GM18867 (cell line): ENCODE results near the gene MBD2.
"Not testable (repeated sequence)": the region's sequence is repeated elsewhere in the genome, so short reads cannot be mapped to it uniquely, and the experiment has no call there.

ENCODE experiments used
- ATAC-seq: cut with Tn5 transposase; IDR thresholded peaks from one replicate; pipeline ENCODE4 v1.9.1; 2021; ENCODE audit warnings: mild to moderate bottlenecking, moderate library complexity; ENCODE audit not compliant: unreplicated experiment

The MBD2 gene, protein sequence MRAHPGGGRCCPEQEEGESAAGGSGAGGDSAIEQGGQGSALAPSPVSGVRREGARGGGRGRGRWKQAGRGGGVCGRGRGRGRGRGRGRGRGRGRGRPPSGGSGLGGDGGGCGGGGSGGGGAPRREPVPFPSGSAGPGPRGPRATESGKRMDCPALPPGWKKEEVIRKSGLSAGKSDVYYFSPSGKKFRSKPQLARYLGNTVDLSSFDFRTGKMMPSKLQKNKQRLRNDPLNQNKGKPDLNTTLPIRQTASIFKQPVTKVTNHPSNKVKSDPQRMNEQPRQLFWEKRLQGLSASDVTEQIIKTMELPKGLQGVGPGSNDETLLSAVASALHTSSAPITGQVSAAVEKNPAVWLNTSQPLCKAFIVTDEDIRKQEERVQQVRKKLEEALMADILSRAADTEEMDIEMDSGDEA

GRCh38 chr18:54224379-54225014 lies at the start of gene MBD2:
Gene MBD2, minus strand, starts transcription at chr18:54224669. Its CDS starts 110 bp downstream, at chr18:54224559.
- peak; percentile 88 for ATAC-seq

DNA sequence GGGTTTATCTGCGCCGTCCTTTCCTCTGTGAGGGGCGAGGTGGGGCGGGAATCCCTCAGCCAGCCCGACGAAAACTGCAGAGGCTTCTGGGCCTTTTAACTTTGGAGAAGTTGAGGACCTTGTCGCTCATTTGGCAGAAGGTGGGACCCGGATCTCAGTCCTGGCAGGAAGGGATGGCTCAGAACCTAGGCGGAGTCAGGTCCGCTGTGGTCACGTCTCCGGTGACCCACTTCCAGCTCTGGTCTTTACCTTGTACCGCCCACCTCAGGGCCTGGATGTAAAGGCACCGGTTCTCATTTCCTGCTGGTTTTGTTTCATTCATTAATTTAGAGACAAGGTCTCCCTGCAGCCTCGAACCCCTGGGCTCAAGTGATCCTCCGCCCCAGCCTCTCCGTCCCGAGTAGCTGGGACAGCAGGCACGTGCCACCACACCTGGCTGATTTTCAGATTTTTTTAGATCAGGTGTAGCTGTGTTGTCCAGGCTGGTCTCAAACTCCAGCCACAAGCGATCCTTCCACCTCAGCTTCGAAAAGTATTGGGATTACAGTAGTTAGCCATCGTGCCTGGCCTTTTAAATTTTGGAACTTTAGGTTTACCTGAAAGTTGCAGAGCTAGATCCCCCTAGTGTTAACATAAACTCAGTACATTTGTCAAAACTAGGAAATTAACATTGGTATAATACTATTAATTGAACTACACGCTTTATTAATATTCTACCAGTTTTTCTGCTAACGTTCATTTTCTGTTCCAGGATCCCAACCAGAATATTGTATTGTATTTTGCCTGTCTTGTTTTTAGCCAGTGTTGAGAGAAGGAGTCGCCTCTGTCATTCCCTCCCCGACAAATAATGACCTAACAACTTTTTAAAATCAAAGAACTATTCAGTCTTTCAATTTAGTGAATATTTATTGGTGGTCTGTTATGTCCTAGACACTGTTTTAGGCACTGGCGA lies 45.7 kb upstream of the MBD2 start:
- ATAC-seq, result peak; percentile 37

GRCh38 chr18:54268751-54269150 lies 44.3 kb upstream of the MBD2 start:
- ATAC-seq, result no peak

DNA sequence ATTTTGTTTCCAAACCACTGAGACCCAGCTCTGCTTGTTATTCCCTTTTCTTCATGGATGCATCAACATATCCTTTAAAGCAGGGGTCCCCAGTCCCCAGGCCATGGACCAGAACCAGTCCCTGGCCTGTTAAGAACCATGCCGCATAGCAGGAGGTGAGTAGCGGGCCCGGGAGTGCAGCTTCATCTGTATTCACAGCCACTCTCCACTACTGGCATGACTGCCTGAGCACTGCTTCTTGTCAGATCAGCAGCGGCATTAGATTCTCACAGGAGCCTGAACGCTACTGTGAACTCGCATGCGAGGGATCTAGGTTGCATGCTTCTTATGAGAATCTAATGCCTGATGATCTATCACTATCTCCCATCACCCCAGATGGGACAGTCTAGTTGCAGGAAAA lies 43.2 kb upstream of the MBD2 start:
- ATAC-seq, result no peak

- ATAC-seq, result peak; percentile 75
Measured at GRCh38 chr18:54263904-54264336, 39.5 kb upstream of the MBD2 start.

GRCh38 chr18:54261894-54262293 lies 37.4 kb upstream of the MBD2 start:
- ATAC-seq, result peak; percentile 74

- ATAC-seq, result peak; percentile 47
Measured at GRCh38 chr18:54260396-54261072, 36.1 kb upstream of the MBD2 start.

DNA sequence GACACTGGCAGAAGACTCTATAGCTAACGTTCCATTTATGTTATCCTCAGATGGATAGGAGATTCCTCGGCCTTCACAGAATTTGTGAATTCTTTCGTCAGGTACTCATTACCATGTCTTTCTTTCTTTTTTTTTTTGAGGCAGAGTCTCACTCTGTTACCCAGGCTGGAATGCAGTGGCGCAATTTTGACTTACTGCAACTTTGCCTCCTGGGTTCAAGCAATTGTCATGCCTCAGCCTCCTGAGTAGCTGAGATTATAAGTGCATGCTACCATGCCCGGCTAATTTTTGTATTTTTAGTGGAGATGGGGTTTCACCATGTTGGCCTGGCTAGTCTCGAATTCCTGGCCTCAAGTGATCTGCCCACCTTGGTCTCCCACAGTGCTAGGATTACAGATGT lies 33.3 kb upstream of the MBD2 start:
- ATAC-seq, result not testable (repeated sequence)

GRCh38 chr18:54257015-54257414 lies 32.5 kb upstream of the MBD2 start:
- no peak for ATAC-seq

GRCh38 chr18:54255141-54255540 lies 30.7 kb upstream of the MBD2 start:
- ATAC-seq, result no peak

DNA sequence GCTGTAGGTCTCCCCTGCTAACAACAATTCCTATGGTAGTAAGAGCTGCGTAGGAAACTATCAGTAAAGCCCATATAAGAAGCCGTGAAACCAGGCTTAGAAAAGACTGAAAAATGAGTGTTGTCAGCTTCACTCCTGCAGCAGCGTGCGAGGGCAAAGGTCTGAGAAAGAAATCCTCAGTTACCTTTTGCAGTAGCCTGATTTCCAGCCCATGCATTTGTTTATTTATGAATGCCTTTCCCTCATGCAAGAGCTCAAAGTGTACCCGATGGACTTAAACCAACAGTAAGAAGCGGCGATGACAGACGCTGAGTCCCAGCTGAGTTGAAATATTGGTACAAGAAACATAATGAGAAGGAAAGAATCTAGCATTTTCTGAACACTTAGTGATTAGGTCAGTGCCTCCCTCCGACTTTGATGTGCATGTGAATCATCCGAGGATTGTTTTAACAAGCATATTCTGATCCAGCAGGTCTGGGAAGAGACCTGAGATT lies 29.8 kb upstream of the MBD2 start:
- no peak for ATAC-seq

DNA sequence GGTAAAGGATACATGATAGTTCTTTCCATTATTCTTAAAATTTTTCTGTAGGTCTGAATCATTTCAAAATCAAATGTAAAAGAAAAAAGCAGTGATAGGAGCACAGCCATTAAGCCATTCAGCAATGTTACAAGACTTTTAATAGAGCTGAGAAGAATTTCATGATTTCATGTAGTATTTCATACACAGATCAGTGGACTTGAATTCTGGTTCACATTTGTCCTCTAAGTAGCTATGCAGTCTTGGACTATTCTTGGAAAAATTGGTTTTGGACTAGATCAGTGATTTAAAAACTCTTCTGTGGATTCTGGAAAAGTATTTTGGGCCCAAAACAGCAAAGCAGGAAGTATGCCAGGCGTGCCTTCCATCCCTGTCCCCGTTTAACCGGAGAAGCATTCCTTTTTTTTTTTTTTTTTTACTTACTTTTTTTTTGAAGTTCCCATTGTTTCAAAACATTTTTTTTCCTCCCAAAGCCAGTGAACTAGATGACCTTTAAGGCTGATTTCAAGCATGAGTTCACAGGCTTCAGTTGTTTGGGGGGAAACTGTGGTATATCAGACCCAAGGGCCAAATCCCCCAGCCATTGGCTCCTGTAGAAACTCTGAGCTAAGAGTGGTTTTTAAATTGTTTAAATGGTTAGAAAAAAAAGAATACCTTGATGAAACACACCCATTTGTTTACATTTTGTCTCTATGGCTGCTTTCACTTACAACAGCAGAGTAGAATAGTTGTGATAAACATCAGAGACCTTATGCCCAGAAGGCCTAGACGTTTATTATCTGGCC lies 27.3 kb upstream of the MBD2 start:
- ATAC-seq, result no peak

DNA sequence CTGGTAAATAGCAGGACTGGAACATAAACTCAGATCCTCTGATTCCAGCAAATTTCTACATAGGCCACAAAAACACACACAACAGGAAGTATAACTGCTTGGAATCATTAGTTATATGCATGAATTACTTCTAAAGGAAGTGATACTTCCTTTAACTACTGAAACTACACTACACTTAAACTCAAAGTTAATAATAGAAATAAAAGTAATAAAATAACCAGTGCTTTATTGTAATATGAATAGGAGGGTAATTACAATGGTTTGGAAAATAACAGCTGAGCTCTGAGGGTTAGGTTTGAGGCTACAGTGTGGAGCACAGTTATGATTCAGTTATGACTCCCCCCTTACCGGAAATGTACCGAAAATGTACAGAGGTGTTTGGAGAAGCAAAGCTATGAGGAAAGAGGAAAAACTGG lies 26.4 kb upstream of the MBD2 start:
- ATAC-seq, result peak; percentile 74

DNA sequence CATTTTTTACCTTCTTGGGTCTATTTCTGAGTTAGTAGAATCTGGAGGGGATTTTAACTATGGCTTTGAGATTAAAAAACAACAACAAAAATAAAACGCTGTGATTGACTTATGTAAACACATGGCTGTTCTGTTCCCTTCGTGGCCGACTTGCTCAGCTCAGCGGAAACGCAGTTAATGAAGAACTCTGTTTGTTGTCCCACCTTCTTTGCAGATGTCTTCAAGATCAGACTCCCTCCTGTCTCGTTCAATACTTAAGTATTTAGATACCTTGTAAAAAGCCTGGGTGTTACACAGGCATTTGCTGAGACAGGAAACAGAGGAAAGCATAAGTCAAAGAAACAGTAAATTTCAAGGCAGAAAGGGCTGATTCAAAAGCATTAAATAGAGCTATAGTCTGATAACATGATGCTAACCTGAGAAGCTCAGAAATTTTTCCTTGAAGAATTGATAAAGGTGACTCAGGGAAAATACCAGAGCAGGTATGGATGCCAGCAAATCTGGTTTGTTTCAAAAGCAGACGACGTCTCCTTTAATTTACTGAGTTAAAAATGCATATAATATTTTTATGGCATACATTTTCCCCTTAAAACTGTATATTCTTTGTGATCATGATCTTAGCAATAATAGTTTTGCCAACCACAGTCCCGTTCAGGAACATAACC lies 23.2 kb upstream of the MBD2 start:
- ATAC-seq, result no peak

GRCh38 chr18:54242327-54242726 lies 17.9 kb upstream of the MBD2 start:
- no peak for ATAC-seq

DNA sequence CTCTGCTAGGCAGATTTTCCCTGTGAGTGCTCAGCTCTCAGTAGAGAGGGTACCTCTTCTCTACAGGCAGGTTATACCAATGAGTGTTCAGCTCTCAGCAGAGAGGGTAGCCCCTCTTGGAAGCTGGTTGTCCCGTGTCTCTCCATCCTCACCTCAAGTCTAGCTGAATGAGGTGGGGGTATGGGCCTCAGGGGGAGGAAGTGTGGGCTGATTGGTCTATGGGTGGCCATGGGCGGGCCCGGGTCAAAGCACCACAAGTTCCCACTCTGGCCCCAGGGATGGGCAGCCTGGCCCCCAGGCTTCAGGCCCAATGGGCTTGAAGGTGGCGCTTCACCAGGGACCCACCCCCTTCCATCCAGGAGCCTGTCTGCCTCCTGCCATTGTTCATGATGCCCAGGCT lies 17.0 kb upstream of the MBD2 start:
- no peak for ATAC-seq

GRCh38 chr18:54240629-54241107 lies 16.2 kb upstream of the MBD2 start:
- no peak for ATAC-seq

GRCh38 chr18:54239601-54240000 lies 15.1 kb upstream of the MBD2 start:
- ATAC-seq, result no peak

DNA sequence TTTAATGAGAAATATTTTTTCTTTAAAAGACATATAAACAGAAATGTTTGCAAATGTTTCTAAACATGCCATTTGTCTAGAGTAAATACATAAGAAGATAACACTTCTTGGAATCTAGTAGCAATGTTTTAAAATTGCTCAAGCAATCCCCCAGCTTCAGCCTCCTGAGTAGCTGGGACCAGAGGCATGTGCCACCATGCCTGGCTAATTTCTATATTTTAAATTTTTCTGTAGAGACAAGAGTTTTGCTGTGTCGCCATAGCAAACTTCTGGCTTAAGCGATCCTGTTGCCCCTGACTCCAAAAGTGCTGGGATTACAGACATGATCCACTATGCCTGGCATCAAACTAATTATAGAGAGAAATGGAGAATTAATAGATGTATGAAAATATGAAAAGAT lies 14.6 kb upstream of the MBD2 start:
- no peak for ATAC-seq
